KMS-11 (cell line): ENCODE results near the gene CNTFR.

ENCODE experiments used
- H2AFZ ChIP-seq: fragments of 200-600 bp; sonication (generic); 2 replicates; pipeline ENCODE4 v1.6.1; 2016; ENCODE audit warnings: antibody characterized with exemption, mixed run types, low read depth
- H3K27ac ChIP-seq: fragments of 200-600 bp; sonication (generic); 2 replicates; pipeline ENCODE4 v1.6.1; 2016; ENCODE audit warnings: mild to moderate bottlenecking, mixed run types
- H3K27me3 ChIP-seq: fragments of 200-600 bp; sonication (generic); 2 replicates; pipeline ENCODE4 v1.6.1; 2017; ENCODE audit warnings: mild to moderate bottlenecking, low read depth, mixed run types, moderate library complexity; ENCODE audit not compliant: insufficient read depth
- H3K36me3 ChIP-seq: fragments of 200-600 bp; sonication (generic); 2 replicates; pipeline ENCODE4 v1.6.1; 2017; ENCODE audit warnings: mild to moderate bottlenecking, mixed run types; ENCODE audit not compliant: insufficient read depth
- H3K4me1 ChIP-seq: fragments of 200-600 bp; sonication (generic); 2 replicates; pipeline ENCODE4 v1.6.1; 2016; ENCODE audit warnings: mild to moderate bottlenecking, low read depth, mixed run types; ENCODE audit not compliant: poor library complexity, severe bottlenecking
- H3K4me2 ChIP-seq: fragments of 200-600 bp; sonication (generic); 2 replicates; pipeline ENCODE4 v1.7.0; 2016; ENCODE audit warnings: mild to moderate bottlenecking, mixed run types
- H3K4me3 ChIP-seq: fragments of 200-600 bp; sonication (generic); IDR thresholded peaks from 2 replicates; pipeline ENCODE4 v1.6.1; 2017; ENCODE audit warnings: low read depth, low read length, mixed read lengths; ENCODE audit not compliant: insufficient read depth
- H3K79me2 ChIP-seq: fragments of 200-600 bp; sonication (generic); 2 replicates; pipeline ENCODE4 v1.6.1; 2016; ENCODE audit warnings: low read depth, mixed run types; ENCODE audit not compliant: insufficient read depth
- H3K9ac ChIP-seq: fragments of 200-600 bp; sonication (generic); 2 replicates; pipeline ENCODE4 v1.6.1; 2016; ENCODE audit warnings: mild to moderate bottlenecking, mixed run types
- H4K20me1 ChIP-seq: fragments of 200-600 bp; sonication (generic); 2 replicates; pipeline ENCODE4 v1.6.1; 2016; ENCODE audit warnings: mild to moderate bottlenecking, mixed run types; ENCODE audit not compliant: insufficient read depth
- CTCF ChIP-seq: fragments of 200-600 bp; sonication (generic); conservative IDR thresholded peaks from 2 replicates; pipeline ENCODE4 v1.6.1; 2017; ENCODE audit warnings: low read depth, mild to moderate bottlenecking, antibody characterized with exemption, low read length, moderate library complexity, mixed read lengths

CNTFR gene

GRCh38 chr9:34606190-34606589 is 16.7 kb upstream of the CNTFR start:
- Histone ChIP-seq H3K27me3 (no peaks in the 10 kb centered on the region; the same call in 1 of the 2 replicates), H3K4me3 (no peak overlapping the region), H3K27ac (no peak overlapping the region), H3K4me1 (peaks cover 6% of the 10 kb centered on the region), H3K36me3 (no peaks in the 10 kb centered on the region), H3K9ac (no peak overlapping the region), H3K79me2 (peaks cover 5% of the 10 kb centered on the region; the same call in 1 of the 2 replicates), H2AFZ (no peak overlapping the region), H4K20me1 (no peaks in the 10 kb centered on the region), H3K4me2 (no peak overlapping the region)
- no peak for TF ChIP-seq CTCF

GRCh38 chr9:34603610-34604231 is 14.2 kb upstream of the CNTFR start:
- Histone ChIP-seq H2AFZ (no peak overlapping the region), H4K20me1 (no peaks in the 10 kb centered on the region), H3K79me2 (no peaks in the 10 kb centered on the region), H3K4me3 (no peak overlapping the region), H3K36me3 (no peaks in the 10 kb centered on the region), H3K4me1 (no peaks in the 10 kb centered on the region), H3K27me3 (no peaks in the 10 kb centered on the region; the same call in 1 of the 2 replicates), H3K27ac (no peak overlapping the region), H3K9ac (no peak overlapping the region), H3K4me2 (no peak overlapping the region)
- TF ChIP-seq CTCF, result peak; percentile 92

GRCh38 chr9:34601937-34602573 is 12.5 kb upstream of the CNTFR start:
- Histone ChIP-seq H3K4me3 (no peak overlapping the region), H3K79me2 (no peaks in the 10 kb centered on the region), H3K27ac (no peak overlapping the region), H4K20me1 (no peaks in the 10 kb centered on the region), H3K4me2 (no peak overlapping the region), H2AFZ (no peak overlapping the region), H3K27me3 (no peaks in the 10 kb centered on the region; the same call in 1 of the 2 replicates), H3K9ac (no peak overlapping the region), H3K4me1 (no peaks in the 10 kb centered on the region), H3K36me3 (no peaks in the 10 kb centered on the region)
- TF ChIP-seq CTCF, result no peak

- H3K9ac ChIP-seq, result no peak overlapping the region
- H3K4me2 ChIP-seq, result no peak overlapping the region
- H3K79me2 ChIP-seq, result no peaks in the 10 kb centered on the region
- H3K27me3 ChIP-seq, result no peaks in the 10 kb centered on the region; the same call in 1 of the 2 replicates
- H2AFZ ChIP-seq, result no peak overlapping the region
- H3K4me1 ChIP-seq, result no peaks in the 10 kb centered on the region
- H3K27ac ChIP-seq, result no peak overlapping the region
- no peaks in the 10 kb centered on the region for H3K36me3 ChIP-seq
- TF ChIP-seq CTCF, result no peak
- H4K20me1 ChIP-seq, result no peaks in the 10 kb centered on the region
- H3K4me3 ChIP-seq, result no peak overlapping the region
These were observed 11.4 kb upstream of the CNTFR start for GRCh38 chr9:34600908-34601307.
